ENCODE measurements around the gene SLC39A8.

The SLC39A8 gene

GRCh38 chr4:102350634-102351033, 5.4 kb upstream of the SLC39A8 start:
- TF ChIP-seq CTCF (IDR thresholded peaks at IDR 0.05; ENCODE audit: control extremely low read depth, extremely low read depth, low read depth, missing control alignments): no peak
- ChIA-PET POLR2A (no interaction called here), CTCF (no interaction called here)
- DNase-seq (ENCODE audit: extremely low spot score): no peak

- TF ChIP-seq CTCF (IDR thresholded peaks at IDR 0.05; ENCODE audit: control extremely low read depth, extremely low read depth, low read depth, missing control alignments): no peak
- ChIA-PET CTCF (interaction anchor here (1.2 kb wide), 1 partner anchor 12 kb away, joined by 3 read pairs; no protein-coding TSS in a partner anchor), POLR2A (no interaction called here)
- DNase-seq (ENCODE audit: extremely low spot score): no peak
Observed at GRCh38 chr4:102348701-102349100, 3.4 kb upstream of the SLC39A8 start.

GRCh38 chr4:102345795-102346100, 466 bp upstream of the SLC39A8 start:
- ChIA-PET CTCF (interaction anchor here (0.7 to 2.0 kb wide), 5 partner anchors 7 to 1177 kb away, joined by 3 to 8 read pairs (median 6); no protein-coding TSS in a partner anchor), POLR2A (no interaction called here)
- peak; percentile 19 for DNase-seq (ENCODE audit: extremely low spot score)
- TF ChIP-seq CTCF (IDR thresholded peaks at IDR 0.05; ENCODE audit: control extremely low read depth, extremely low read depth, low read depth, missing control alignments): no peak

- TF ChIP-seq CTCF (IDR thresholded peaks at IDR 0.05; ENCODE audit: control extremely low read depth, extremely low read depth, low read depth, missing control alignments): no peak
- CTCF ChIA-PET: interaction anchor here (1.0 to 2.0 kb wide), 12 partner anchors 9 to 1176 kb away, joined by 3 to 8 read pairs (median 4); no protein-coding TSS in a partner anchor
- DNase-seq (ENCODE audit: extremely low spot score): peak; percentile 76
- POLR2A ChIA-PET: interaction anchor here (1.3 kb wide), 1 partner anchor 14 kb away, joined by 4 read pairs; no protein-coding TSS in a partner anchor
Observed at GRCh38 chr4:102344520-102344953, 745 bp downstream of the SLC39A8 start.

GRCh38 chr4:102343964-102344519, 1.2 kb downstream of the SLC39A8 start:
- no peak for TF ChIP-seq CTCF (IDR thresholded peaks at IDR 0.05; ENCODE audit: control extremely low read depth, extremely low read depth, low read depth, missing control alignments)
- no peak for DNase-seq (ENCODE audit: extremely low spot score)
- CTCF ChIA-PET: interaction anchor here (1.0 to 2.0 kb wide), 10 partner anchors 9 to 156 kb away, joined by 3 to 8 read pairs (median 4); no protein-coding TSS in a partner anchor

GRCh38 chr4:102342404-102343074, 2.7 kb downstream of the SLC39A8 start:
- DNase-seq (ENCODE audit: extremely low spot score): no peak
- CTCF ChIA-PET: no interaction called here

More at GRCh38 chr4:102343964-102344519, 1.2 kb downstream of the SLC39A8 start:
- POLR2A ChIA-PET: interaction anchor here (1.3 kb wide), 1 partner anchor 14 kb away, joined by 4 read pairs; no protein-coding TSS in a partner anchor

More at GRCh38 chr4:102342404-102343074, 2.7 kb downstream of the SLC39A8 start:
- POLR2A ChIA-PET: no interaction called here
- TF ChIP-seq CTCF (IDR thresholded peaks at IDR 0.05; ENCODE audit: control extremely low read depth, extremely low read depth, low read depth, missing control alignments): no peak

All from GM10248 (cell line).